GM12874 (cell line): ENCODE data around the gene SLC30A9.

ENCODE experiments used
- CTCF ChIP-seq: IDR thresholded peaks from 2 replicates; pipeline ENCODE4 v1.5.1; 2011; ENCODE audit warnings: low read depth, mild to moderate bottlenecking, control low read depth, low read length, moderate library complexity; ENCODE audit not compliant: insufficient read depth

Gene SLC30A9

GRCh38 chr4:42067264-42067663 lies 76.9 kb downstream of the SLC30A9 start:
- TF ChIP-seq CTCF, result no peak

- no peak for TF ChIP-seq CTCF
Measured at GRCh38 chr4:42070463-42070862, 80.1 kb downstream of the SLC30A9 start.

- no peak for TF ChIP-seq CTCF
Measured at GRCh38 chr4:42074294-42074693, 84.0 kb downstream of the SLC30A9 start.

GRCh38 chr4:42078184-42078801 lies 88.0 kb downstream of the SLC30A9 start:
- no peak for TF ChIP-seq CTCF

GRCh38 chr4:42080306-42080705 lies 90.0 kb downstream of the SLC30A9 start:
- TF ChIP-seq CTCF, result no peak

GRCh38 chr4:42083816-42084215 lies 93.5 kb downstream of the SLC30A9 start:
- no peak for TF ChIP-seq CTCF

- no peak for TF ChIP-seq CTCF
Measured at GRCh38 chr4:42088386-42088785, 98.1 kb downstream of the SLC30A9 start.
